PC-9 (cell line): ENCODE results near the gene GGCT. TPM values are rescaled to one million over a fixed set of nuclear protein-coding genes. Genes with fewer than 3 reads are reported as not detected.

Experiments
- Bru-seq: library from RNA; stranded (reverse); fragments of 400-500 nt; gene quantifications from one replicate; lab custom pipeline; 2021; lab: Mats Ljungman, UMichigan
- BruChase-seq, 2 experiments: library from RNA; stranded (reverse); fragments of 400-500 nt; gene quantifications; one replicate each; lab custom pipeline; 2021; lab: Mats Ljungman, UMichigan
- BruUV-seq: library from RNA; stranded (reverse); fragments of 400-500 nt; replicated peaks from 2 replicates; lab custom pipeline; 2021; lab: Mats Ljungman, UMichigan
- CTCF ChIA-PET: fragments of 300-600 bp; sonication (Branson Sonifier 250); formaldehyde crosslinking; loops from one replicate; lab custom pipeline; 2022; ENCODE audit warnings: antibody characterized with exemption; lab: Charles Lee
- POLR2A ChIA-PET: fragments of 300-600 bp; sonication (Branson Sonifier 250); formaldehyde crosslinking; loops from one replicate; lab custom pipeline; 2022; ENCODE audit warnings: antibody characterized with exemption; ENCODE audit not compliant: unreplicated experiment; lab: Charles Lee
- DNase-seq, 2 experiments: peaks; one replicate each; pipeline versions ENCODE4 v3.0.0 to v3.0.0-alpha.2; 2015 to 2022; ENCODE audit warnings: mixed read lengths in 1 of 2
- H2AFZ ChIP-seq: fragments of 200-600 bp; sonication (generic); 2 replicates; pipeline ENCODE4 v1.8.1; 2017; ENCODE audit warnings: antibody characterized with exemption
- H3F3A ChIP-seq: fragments of 200-600 bp; sonication (generic); 2 replicates; pipeline ENCODE4 v1.8.1; 2017; ENCODE audit warnings: antibody characterized with exemption, mild to moderate bottlenecking, low read depth; ENCODE audit not compliant: insufficient read depth
- H3K27ac ChIP-seq: fragments of 200-600 bp; sonication (generic); 2 replicates; pipeline ENCODE4 v1.6.1; 2016; ENCODE audit warnings: mixed run types
- H3K27me3 ChIP-seq: fragments of 200-600 bp; sonication (generic); 2 replicates; pipeline ENCODE4 v1.6.1; 2016; ENCODE audit warnings: low read depth, mixed run types; ENCODE audit not compliant: insufficient read depth
- H3K36me3 ChIP-seq: fragments of 200-600 bp; sonication (generic); 2 replicates; pipeline ENCODE4 v1.6.1; 2016; ENCODE audit warnings: low read depth, mixed run types
- H3K4me1 ChIP-seq: fragments of 200-600 bp; sonication (generic); replicated peaks from 2 replicates; pipeline ENCODE4 v1.6.1; 2016; ENCODE audit warnings: mixed run types; ENCODE audit not compliant: insufficient read depth
- H3K4me2 ChIP-seq: fragments of 200-600 bp; sonication (generic); 2 replicates; pipeline ENCODE4 v1.6.1; 2017; ENCODE audit warnings: mixed run types
- H3K4me3 ChIP-seq: fragments of 200-600 bp; sonication (generic); 2 replicates; pipeline ENCODE4 v1.6.1; 2016; ENCODE audit warnings: mixed run types
- H3K79me2 ChIP-seq: fragments of 200-600 bp; sonication (generic); 2 replicates; pipeline ENCODE4 v1.6.1; 2017; ENCODE audit warnings: low read depth, mixed run types
- H3K9me2 ChIP-seq: fragments of 200-600 bp; sonication (generic); 2 replicates; pipeline ENCODE4 v1.8.1; 2017; ENCODE audit warnings: mild to moderate bottlenecking; ENCODE audit not compliant: insufficient read depth
- H3K9me3 ChIP-seq: fragments of 200-600 bp; sonication (generic); 2 replicates; pipeline ENCODE4 v1.8.1; 2016; ENCODE audit warnings: low read depth; ENCODE audit not compliant: insufficient read depth
- H4K20me1 ChIP-seq: fragments of 200-600 bp; sonication (generic); 2 replicates; pipeline ENCODE4 v1.8.1; 2017; ENCODE audit not compliant: insufficient read depth
- EZH2 ChIP-seq: fragments of 200-600 bp; sonication (generic); IDR thresholded peaks from 2 replicates; pipeline ENCODE4 v1.8.0; 2017; ENCODE audit warnings: antibody characterized with exemption, low read depth
- intact Hi-C: fragments of 100-400 bp; cut with micrococcal nuclease; formaldehyde crosslinking; loops from one replicate; pipeline ENCODE4 v1.10.0; 2022; ENCODE audit not compliant: unreplicated experiment
- long read RNA-seq: library from polyadenylated mRNA; stranded (forward); transcript quantifications from one replicate; pipeline ENCODE4 v2.0.0, GENCODE V29; 2022
- total RNA-seq: library from RNA; stranded (reverse); gene quantifications from 2 replicates; pipeline ENCODE4 v1.2.3, GENCODE V29; 2021
- TF ChIP-seq, protein P1 (sequence below): fragments of 200-600 bp; sonication (generic); conservative IDR thresholded peaks from 2 replicates; pipeline ENCODE4 v1.6.1; 2017; ENCODE audit warnings: mixed run types, antibody characterized with exemption, mild to moderate bottlenecking, moderate library complexity

Gene GGCT, protein sequence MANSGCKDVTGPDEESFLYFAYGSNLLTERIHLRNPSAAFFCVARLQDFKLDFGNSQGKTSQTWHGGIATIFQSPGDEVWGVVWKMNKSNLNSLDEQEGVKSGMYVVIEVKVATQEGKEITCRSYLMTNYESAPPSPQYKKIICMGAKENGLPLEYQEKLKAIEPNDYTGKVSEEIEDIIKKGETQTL
- 151 and 162 TPM in 2 replicates for total RNA-seq
- percentile 97 among the genes with signal in this experiment for Bru-seq, nascent RNA
- BruChase-seq, experiment 1, labeled RNA remaining after a 2-hour chase: percentile 98 among the genes with signal in this experiment
- percentile 99 among the genes with signal in this experiment for BruChase-seq, experiment 2, labeled RNA remaining after a 6-hour chase
- long read RNA-seq, transcript GGCT-202 (4 exons, 1,173 nt): major isoform, 225 of 333 reads
- long read RNA-seq, transcript GGCT-207 (3 exons, 1,012 nt): minor isoform, 94 of 333 reads
- long read RNA-seq, partial matches to known transcripts: 2 of 333 reads
- long read RNA-seq, other reads (novel, unspliced or antisense): 6 of 333 reads

DNA sequence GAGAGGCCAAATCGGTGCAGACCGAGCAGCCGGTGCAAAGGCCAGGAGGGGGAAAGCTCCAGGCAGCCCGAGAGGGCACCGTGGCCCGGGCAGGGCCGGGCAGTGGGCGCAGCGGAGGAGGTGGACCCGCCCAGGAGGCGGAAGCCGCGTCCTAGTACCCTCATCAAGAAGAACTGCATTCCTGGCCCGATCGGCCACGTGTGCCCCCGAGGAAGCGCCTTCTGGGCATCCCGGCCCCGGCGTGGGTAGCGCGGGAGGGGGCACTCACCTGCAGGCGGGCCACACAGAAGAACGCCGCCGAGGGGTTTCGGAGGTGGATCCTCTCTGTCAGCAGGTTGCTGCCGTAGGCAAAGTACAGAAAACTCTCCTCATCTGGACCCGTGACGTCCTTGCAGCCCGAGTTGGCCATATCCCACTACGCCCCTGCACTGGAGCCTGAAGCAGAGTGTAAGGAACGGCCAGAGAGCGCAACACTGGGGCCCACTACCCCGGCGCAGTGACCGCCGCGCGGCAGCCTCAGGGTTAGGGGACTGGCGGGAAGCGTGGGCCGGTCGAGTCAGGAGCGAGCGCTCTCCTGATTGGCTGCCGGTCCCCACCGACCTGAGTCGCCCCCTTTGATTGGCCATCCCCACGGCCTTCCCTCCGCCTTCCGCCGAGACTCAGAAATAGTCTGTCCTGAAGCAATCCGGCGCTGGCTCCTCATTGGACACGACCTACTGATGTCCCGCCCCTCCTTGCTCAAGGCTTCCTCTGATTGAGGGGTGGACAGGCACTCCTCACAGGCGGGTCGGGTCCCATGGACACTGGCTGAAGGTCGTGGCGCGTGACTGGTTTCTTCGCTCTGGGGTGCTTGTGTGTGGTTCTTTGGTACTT lies at the start of gene GGCT:
GGCT (minus strand) TSS at position 529 of the 873 bp plus-strand sequence; CDS start at position 409, 120 bp downstream.
- H3K4me1 ChIP-seq: peaks cover 62% of the 10 kb centered on the region
- peaks cover 50% of the 10 kb centered on the region for H3K79me2 ChIP-seq
- peak; percentile 99 for DNase-seq
- H3K27me3 ChIP-seq: no peaks in the 10 kb centered on the region
- no peaks in the 10 kb centered on the region for H3K9me2 ChIP-seq
- peaks cover 22% of the 10 kb centered on the region for H3K36me3 ChIP-seq
- H3K9me3 ChIP-seq: 0 out of 2 replicates have a peak, but pooled peaks cover 4% of the 10 kb centered on the region
- intact Hi-C loops: loop anchor here (1.0 to 10.0 kb wide), 8 partner anchors 25 to 360 kb away; partner anchors contain the start of genes GARS1 and ZNRF2
- H3K4me3 ChIP-seq: peak within 1 kb of the TSS; percentile 81
- peak within 1 kb of the TSS; percentile 93 for H2AFZ ChIP-seq
- peaks cover 24% of the 10 kb centered on the region for H3F3A ChIP-seq
- BruUV-seq: TSS peak; percentile 63
- POLR2A ChIA-PET: no interaction called here
- TF ChIP-seq EZH2: no peak
- TF ChIP-seq, protein P1, sequence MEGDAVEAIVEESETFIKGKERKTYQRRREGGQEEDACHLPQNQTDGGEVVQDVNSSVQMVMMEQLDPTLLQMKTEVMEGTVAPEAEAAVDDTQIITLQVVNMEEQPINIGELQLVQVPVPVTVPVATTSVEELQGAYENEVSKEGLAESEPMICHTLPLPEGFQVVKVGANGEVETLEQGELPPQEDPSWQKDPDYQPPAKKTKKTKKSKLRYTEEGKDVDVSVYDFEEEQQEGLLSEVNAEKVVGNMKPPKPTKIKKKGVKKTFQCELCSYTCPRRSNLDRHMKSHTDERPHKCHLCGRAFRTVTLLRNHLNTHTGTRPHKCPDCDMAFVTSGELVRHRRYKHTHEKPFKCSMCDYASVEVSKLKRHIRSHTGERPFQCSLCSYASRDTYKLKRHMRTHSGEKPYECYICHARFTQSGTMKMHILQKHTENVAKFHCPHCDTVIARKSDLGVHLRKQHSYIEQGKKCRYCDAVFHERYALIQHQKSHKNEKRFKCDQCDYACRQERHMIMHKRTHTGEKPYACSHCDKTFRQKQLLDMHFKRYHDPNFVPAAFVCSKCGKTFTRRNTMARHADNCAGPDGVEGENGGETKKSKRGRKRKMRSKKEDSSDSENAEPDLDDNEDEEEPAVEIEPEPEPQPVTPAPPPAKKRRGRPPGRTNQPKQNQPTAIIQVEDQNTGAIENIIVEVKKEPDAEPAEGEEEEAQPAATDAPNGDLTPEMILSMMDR: no peak
- H3K27ac ChIP-seq: peak within 1 kb of the TSS; percentile 27
- peak within 1 kb of the TSS; percentile 91 for H3K4me2 ChIP-seq
- CTCF ChIA-PET: interaction anchor here (0.6 kb wide), 1 partner anchor 23 kb away, joined by 3 read pairs; no protein-coding TSS in a partner anchor
- H4K20me1 ChIP-seq: no peaks in the 10 kb centered on the region

DNA sequence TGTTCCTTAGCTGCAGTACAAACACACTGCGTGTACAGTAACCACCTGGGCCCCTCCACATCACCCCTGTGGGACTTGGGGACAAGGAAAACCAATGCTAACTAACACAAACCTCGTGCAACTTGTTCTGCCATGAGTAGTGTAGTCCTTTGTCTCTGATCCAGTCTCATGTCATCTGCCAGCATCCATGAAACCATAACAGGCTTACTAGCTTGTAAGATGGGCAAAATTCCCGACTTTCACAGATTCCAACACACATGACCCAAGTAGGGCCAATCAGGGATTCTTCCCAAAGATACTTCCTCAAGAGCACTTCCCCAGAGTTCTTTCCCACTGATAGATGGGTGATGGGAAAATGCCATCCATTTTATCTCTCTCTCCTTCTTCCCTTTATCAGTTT lies 48.9 kb upstream of the GGCT start:
- H3K27ac ChIP-seq: no peak overlapping the region
- H3K9me3 ChIP-seq: peaks cover 3% of the 10 kb centered on the region
- no peak for DNase-seq
- no peaks in the 10 kb centered on the region for H3K36me3 ChIP-seq
- intact Hi-C loops: loop anchor here (5.0 kb wide), 1 partner anchor 46 kb away; no protein-coding TSS in a partner anchor
- ChIA-PET CTCF (no interaction called here), POLR2A (no interaction called here)
- no peaks in the 10 kb centered on the region for H3K27me3 ChIP-seq
- H3K9me2 ChIP-seq: no peaks in the 10 kb centered on the region
- H3K79me2 ChIP-seq: no peaks in the 10 kb centered on the region
- peaks cover 24% of the 10 kb centered on the region; the same call in 1 of the 2 replicates for H3F3A ChIP-seq
- no peak for TF ChIP-seq EZH2
- TF ChIP-seq, protein P1: no peak
- peaks cover 32% of the 10 kb centered on the region for H3K4me1 ChIP-seq
- H3K4me2 ChIP-seq: no peak overlapping the region
- no peak overlapping the region for H3K4me3 ChIP-seq
- no TSS peak for BruUV-seq
- no peaks in the 10 kb centered on the region for H4K20me1 ChIP-seq
- no peak overlapping the region for H2AFZ ChIP-seq

DNA sequence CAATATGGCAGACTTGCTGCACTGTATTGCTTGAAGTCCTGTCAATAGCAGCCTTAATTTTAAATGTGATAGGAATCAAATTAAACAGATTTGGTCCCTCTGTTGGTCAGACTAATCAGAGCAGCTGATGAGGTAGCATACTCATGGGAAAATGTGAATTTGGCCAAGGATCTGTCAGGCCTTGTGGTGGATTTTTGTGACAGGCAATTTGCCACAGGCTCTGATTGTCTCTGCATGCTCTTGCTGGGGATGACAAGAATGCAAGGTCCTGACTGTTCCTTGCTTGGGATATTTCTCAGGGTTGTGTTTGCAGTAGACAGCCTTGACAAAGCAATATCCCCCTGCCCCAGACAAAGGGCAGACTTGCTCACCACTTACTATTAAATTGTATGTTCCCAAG lies 48.5 kb upstream of the GGCT start:
- Histone ChIP-seq H3K4me3 (no peak overlapping the region), H3K9me3 (peaks cover 3% of the 10 kb centered on the region), H3F3A (peaks cover 24% of the 10 kb centered on the region; the same call in 1 of the 2 replicates), H3K79me2 (no peaks in the 10 kb centered on the region), H3K27ac (no peak overlapping the region), H3K27me3 (no peaks in the 10 kb centered on the region), H3K4me1 (peaks cover 32% of the 10 kb centered on the region), H3K9me2 (no peaks in the 10 kb centered on the region), H4K20me1 (no peaks in the 10 kb centered on the region), H3K36me3 (no peaks in the 10 kb centered on the region), H3K4me2 (no peak overlapping the region), H2AFZ (no peak overlapping the region)
- TF ChIP-seq, protein P1: no peak
- no peak for TF ChIP-seq EZH2
- BruUV-seq: no TSS peak
- ChIA-PET CTCF (no interaction called here), POLR2A (no interaction called here)
- intact Hi-C loops: loop anchor here (5.0 kb wide), 1 partner anchor 46 kb away; no protein-coding TSS in a partner anchor
- DNase-seq: no peak
